Activated CD4-positive, alpha-beta T cell treated with anti-CD3 and anti-CD28 coated beads for 4 hours (primary cell): ENCODE data around the gene FAM76B.
A peak's percentile ranks its signal among the peaks of the same experiment; 100 is the strongest.
"Not testable (repeated sequence)": the region's sequence is repeated elsewhere in the genome, so short reads cannot be mapped to it uniquely, and the experiment has no call there.

ENCODE experiments used
- DNase-seq, 2 donors: peaks; one replicate each; pipeline ENCODE4 v3.0.0-alpha.2; 2020

Gene FAM76B

DNA sequence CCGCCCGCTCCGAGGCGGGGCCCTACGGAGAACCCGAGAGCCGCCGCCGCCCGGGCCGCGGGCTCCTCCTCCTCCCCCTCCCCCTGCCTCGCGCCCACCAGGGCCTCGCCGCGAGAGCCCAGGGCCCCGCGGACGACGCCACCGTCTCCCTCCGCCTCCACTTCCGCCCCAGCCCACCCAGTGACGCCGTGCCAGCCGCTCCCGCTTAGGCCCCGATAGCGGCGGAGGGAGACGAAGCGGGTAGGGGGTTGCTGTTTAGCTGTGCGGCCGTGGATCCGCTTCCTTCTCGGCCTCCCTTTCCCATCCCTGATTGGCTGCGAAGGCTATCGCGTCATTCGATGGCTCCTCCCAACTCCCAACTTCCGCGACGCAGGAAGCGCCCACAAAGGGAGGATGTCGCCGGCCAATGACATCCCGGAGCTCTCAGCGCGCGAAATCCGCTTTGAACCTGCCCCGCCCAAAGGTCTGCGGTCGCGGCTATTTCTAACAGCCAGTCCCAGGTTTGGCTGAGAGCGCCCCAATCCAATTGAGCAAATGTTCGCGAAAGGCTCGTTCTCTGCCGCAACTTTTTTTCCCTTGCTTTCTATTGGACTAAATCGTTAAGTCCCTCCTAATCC lies at the start of gene FAM76B:
Gene FAM76B, minus strand, starts transcription at position 277 of the 617 bp plus-strand sequence. CDS start 304 bp downstream, outside the sequence.
- peak; percentile 94 to 97 for DNase-seq

DNA sequence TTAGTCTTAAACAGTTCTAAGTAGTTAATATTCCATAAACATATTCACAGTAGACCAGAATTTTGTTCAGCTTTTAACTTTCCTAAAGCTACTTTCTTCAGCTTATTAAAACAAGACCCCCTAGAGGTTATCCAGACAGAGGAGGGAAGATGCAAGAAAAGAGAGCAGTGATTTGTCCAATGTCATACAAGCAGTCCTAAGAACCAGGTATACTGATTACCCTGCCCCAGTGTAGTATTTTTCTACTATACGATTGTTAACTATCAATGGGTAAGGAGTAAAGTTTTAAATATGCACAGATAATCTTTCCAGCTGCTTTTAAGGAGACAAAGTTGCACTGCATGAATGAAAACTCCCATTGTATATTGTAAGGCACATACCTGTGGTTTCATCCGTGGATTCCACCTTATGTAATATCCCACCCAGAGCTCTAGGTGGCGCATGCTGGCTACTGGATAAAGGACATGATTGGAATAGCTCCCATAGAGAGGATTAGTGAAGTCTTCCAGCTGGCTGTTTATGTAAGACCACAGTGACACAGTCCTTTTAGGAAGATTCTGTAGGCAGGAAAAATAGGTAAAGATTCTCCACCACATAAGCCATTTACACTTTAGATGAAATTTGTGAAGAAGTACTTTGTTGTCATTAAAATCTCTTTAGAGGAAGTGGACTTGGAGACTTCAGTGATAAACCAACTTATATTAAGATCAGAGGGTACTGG lies 46.3 kb upstream of the FAM76B start:
- peak; percentile 51 to 66 for DNase-seq

DNA sequence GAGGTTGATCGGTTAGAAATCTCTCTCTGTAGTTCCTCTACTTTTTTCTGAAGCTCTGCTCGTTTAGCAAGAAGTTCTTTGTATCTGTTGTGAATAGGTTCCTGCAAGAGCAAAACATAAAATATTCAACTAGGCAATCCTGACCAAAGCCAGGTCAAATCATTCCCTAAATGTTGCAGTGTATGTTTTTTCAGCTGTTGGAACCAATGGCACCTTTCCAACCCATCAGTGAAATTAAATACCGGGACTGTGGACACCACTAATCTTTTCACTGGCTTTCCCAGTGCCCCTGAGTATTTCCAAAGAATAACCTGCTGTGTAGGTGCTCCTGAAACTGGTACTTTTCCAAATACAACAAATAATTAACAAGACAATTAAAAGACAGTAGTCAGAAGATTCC lies 45.8 kb upstream of the FAM76B start:
- DNase-seq = no peak

DNA sequence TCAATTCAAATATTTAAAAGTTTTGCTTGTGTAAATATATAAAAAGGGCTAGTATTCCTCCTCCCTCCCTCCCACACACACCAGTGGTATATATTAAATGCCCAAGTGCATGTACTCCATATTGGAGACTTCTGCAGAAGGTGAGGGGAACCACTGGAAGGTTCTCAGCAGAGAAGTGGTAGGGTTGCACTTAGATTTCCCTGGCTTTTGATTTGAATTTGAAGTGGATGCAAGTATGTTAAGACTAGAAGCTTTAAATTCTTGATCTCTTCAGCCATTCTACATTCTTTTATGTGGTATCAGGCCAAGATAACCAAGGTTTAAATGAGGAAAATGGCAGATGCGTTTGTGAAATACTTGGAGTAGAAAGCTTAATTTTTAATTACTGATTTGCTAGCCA lies 43.8 kb upstream of the FAM76B start:
- DNase-seq = no peak

DNA sequence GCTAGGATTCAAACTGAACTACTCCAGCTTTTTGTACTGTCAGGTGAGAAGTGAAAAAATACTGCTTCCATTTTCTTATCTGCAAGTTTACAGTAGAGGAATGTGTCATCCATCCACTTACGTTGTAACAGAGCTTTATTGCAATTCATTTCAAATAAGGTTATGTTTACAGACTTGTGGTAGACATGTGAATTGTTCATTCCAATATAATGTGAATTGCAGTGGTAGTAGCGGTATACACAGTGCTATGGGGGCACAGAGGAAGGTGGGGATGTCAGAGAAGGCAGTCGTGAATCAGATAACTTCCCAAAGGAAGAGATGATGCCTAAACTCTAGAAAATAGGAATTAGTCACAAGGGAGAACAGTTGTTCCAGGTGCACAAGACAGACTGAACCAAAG lies 43.2 kb upstream of the FAM76B start:
- no peak for DNase-seq

DNA sequence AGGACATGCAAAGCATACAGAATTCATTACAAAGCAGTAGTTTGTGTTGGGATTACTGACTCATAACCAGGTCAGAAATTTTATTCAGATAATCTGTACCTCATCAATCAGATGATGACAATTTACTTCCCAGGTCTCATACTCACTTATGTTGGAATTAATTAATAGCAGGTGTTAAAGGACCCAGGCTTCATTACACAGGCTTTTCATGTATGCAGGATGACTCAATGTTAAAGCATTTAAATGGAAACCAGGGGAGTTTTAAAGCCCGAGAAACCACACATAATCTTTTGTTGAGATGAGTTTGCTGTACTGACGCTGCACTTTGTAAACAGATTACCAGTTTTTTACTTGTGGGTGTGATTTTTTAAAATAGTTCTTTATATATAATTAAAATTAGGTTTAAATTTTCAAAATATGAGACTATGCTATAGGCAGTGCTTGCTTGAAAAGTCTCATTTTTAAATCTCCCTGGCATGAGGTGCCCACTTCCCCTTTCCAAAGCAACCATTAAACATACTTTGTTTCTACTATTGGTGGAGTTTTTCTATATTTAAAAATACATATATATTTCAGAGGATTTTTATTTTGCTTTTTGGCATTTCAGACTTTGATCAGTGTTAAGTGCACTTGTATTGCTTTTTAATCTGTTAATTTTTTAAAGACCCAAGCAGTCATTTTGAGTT lies 41.8 kb upstream of the FAM76B start:
- no peak for DNase-seq

DNA sequence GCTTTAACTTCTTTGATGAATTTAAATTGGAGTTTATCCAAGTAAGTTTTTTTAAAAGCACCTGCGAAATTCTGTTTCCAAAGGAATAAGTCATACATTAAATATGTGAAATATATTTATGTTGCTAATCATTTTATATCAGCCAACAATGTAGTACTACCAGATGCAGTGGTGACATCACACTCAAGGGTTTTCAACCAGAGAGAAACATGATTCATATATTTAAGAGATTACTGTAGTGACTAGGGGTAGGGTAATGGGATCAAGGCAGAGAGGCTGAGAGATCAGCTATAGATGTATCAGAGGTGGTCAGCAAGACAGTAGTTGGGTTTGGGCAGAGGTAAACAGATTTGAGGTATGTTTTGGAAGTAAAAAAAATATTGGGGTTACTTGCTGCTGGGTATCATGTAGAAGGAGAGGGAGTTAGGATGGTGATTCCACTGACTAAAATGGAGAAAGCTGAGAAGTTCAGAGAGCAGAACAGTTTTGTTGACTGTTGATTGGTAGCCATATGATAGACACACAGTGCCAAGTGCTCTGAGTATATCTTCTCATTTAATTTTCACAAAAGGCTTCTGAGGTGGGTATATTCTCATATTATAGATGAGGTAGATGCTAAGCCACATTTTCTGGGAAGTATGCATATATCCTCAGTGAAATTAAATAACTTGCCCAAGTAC lies 40.1 kb upstream of the FAM76B start:
- no peak for DNase-seq

DNA sequence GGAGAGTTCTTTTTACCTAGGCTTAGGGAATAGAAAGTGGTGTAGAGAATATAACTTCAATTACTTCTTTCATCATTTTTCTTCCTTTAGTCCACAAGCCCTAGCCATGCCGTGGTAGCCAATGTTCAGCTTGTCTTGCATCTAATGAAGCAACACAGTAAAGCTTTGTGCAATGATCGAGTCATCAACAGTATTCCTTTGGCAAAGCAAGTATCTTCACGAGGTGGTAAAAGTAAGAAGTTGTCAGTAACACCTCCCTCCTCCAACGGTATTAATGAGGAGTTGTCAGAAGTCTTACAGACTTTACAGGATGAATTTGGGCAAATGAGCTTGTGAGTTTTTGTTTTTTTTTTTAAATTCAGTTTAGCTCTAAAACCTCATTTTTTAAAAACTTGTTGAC lies 38.1 kb upstream of the FAM76B start:
- no peak for DNase-seq

DNA sequence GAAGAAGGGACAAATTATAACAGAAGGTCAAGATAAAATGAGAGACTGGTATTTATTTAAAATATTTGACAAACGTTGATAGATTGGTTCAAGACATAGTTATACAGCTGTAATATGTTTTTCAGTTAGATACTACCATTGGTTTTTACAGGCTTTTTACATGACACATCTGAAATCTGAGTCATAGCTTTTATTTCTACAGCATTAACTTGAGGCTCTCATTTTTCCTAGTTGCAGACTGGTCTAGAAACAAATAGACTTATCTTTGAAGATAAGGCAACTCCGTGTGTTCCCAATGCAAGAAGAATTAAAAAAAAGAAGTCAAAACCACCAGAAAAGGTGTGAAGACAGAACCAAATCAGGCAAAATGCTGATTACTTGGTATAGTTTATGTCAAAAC lies 32.1 kb upstream of the FAM76B start:
- no peak for DNase-seq

DNA sequence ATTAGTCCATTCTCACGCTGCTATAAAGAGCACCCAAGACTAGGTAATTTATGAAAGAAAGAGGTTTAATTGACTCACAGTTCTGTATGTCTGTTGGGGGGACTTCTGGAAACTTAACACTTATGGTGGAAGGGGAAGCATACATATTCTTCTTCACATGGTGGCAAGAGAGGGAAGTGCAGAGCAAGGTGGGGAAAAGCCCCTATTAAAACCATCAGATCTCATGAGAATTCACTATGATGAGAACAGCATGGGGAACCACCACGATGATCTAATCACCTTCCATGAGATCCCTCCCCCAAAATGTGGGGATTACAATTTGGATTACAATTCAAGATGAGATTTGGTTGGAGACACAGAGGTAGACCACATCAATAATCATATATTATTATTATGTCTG lies 26.5 kb upstream of the FAM76B start:
- no peak for DNase-seq

DNA sequence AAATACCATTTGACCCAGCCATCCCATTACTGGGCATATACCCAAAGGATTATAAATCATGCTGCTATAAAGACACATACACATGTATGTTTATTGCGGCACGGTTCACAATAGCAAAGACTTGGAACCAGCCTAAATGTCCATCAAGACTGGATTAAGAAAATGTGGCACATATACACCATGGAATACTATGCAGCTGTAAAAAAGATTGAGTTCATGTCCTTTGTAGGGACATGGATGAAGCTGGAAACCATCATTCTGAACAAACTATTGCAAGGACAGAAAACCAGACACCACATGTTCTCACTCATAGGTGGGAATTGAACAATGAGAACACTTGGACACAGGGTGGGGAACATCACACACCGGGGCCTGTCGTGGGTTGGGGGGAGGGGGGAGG lies 21.5 kb upstream of the FAM76B start:
- DNase-seq = not testable (repeated sequence)

DNA sequence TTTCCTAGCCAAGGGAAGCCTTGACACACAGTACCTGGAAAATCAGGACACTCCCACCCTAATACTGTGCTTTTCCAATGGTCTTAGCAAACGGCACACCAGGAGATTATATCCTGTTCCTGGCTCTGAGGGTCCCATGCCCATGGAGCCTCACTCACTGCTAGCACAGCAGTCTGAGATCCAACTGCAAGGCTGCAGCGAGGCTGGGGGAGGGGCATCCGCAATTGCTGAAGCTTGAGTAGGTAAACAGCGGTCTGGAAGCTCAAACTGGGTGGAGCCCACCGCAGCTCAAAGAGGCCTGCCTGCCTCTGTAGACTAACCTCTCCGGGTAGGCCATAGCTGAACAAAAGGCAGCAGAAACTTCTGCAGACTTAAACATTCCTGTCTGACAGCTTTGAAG lies 16.9 kb upstream of the FAM76B start:
- DNase-seq = not testable (repeated sequence)

DNA sequence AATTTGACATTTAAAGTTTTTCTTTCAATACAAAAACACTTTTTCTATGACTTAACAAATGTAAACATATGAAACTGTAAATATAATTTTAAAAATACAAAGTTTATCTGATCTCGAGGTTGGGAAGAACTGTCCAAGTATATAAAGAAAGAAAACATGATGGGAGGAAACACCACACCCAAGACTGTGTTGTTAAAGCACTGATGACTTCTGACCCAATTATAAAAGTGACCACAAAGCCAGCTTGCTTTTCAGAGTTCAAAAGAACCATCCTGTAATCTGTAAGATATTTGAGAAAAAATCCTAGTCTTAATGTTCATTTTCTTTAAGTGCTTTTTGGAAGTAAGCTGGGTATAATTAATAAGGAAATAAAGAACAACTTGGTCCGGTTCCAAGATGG lies 16.3 kb upstream of the FAM76B start:
- DNase-seq = no peak

DNA sequence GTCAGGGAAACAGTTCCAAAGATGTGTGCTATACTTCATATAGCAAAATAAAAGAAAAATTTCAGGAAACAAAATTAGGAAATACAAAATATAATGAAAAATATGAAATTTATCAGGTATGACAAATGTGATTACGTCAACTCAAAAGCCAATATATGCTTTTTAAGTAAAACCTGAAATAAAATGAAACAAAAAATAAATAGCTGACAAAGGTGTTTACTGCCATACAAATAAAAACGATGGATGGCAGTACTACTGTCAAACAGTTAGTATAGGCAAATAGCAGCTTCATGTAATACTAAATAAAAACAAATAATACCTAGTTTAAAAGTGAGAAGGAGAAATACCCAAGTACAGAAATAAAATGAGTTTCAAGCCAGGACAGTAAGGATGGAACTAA lies 14.4 kb upstream of the FAM76B start:
- no peak for DNase-seq

DNA sequence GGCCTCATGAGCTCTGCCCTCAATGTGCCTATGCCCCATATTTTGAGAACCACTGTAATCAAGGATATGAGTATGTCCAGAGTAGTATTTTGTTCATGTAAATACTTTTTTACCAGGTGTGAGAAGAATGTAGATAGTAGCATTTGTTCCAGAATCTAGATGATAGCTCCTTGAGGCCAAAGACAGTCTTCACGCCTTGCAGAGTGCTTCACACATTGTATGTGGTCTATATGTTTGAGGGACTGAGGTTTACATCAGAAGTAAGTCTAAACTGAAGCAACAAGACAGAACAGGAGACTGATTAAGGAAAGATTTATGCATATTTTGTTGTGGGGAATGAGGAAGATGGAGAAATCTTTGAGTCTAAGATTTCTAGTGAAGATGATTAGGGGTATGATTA lies 13.2 kb upstream of the FAM76B start:
- DNase-seq = no peak

DNA sequence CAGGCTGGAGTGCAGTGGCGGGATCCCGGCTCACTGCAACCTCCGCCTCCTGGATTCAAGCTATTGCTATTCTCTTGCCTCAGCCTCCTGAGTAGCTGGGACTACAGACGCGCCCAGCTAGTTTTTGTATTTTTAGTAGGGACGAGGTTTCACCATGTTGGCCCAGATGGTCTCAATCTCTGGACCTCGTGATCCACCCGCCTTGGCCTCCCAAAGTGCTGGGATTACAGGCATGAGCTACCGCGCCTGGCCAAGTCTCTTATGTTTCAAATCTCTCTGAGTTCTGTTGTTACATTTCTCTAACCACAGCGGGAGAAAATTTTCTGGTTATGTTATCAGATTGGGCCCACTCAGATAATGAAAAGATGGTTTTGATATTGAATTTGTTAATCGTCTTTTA lies 10.9 kb upstream of the FAM76B start:
- DNase-seq = no peak

DNA sequence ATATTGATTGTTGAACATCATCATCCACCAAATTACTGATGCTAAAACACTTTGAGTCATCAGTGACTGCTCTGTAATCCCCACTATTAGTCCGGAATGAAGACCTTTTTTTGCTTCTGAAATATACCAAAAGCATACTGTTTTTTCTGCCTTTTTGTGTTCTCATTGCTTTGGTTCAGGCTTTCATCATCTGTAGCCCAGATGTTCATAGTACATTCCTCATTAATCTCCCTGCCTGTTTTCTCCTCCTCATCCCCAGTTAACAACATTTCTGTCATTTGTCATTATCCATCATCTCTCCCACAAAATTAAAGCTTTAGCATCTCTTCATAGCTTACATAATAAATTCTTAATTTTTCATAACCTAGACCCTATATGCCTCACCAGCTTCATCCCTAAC lies 10.0 kb upstream of the FAM76B start:
- no peak for DNase-seq

DNA sequence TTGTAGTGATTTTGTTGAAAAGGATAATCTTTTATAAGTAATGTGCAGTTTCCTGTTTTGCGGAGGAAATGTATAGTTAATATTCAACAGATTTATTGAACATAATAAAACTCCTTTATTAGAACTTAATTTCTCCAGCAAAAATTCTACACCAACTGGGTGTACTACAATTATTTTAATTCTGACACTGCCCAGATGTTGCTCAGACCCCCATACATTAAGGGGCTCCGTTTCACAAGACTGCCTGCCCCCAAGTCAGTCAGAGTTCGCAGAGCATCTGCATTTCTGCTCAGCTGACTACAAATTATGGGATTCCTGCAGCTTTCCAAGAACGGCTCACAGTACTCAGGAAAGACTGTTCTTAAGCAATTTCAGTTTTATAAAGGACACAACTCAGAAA lies 6.9 kb upstream of the FAM76B start:
- no peak for DNase-seq

DNA sequence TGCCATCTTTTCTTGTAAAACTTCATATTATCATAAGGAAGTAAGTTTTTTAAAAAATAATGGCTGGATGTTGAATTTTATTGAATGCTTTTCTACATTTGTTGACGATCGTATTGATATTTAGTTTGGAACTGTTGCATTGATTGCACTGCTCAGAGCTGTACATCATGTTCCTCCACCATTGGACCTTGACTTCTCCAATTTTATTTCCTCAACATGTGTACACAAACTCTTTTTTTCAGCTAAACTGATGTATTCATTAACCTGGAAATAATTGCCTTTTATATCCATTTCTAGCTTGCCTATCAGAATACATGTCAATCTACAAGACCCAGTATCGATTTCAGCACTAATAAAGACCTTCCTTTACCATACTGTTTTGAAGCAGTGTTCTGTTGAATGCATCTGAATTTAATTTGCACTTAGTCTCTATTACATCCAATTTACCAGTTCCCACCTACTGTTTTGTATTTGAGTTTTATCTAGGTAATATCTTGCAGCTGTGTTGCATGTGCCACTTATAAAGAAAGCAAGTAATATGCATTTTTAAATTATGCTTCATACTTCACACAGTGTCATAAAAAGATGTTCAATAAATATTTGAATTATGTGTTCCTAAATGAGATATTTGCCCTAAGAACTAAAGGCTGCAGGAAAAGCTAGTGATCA lies 6.2 kb upstream of the FAM76B start:
- DNase-seq = no peak

DNA sequence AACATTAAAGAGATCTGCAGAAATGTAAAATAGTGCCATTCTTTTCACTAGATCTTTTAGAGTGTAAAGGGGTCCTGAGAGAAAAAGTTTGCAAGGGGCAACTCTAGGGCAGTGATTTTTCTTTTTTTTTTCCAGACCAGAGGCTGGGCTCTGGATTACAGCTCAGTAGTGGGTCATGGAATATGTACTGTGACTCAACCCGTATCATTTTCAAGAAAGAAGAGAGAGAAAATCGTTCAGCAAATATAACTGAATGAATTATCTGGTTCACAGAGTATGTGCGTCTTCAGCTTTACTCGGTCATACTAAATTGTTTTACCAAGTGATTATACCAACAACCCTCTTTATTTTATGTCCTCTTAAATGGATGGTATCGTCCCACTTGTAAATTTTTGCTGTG lies 4.5 kb upstream of the FAM76B start:
- no peak for DNase-seq

DNA sequence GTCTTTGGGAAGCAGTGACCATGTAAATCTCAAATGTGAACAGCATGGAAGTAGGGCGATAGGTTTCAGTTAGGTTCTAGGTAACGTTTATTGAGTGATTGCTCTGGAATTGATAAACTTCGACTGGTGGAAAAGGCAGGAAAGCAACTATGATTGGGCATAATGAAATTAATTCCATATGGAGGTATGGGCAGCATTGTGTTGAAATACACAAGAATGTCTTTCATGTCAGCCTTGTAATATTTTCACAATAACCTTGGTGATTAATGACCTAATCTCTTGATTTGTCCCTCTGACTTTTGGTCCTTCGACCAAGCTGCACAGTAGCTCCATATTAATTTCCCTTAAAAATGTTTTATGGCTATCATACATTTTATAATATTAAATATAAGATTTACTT lies 3.5 kb upstream of the FAM76B start:
- DNase-seq = no peak

DNA sequence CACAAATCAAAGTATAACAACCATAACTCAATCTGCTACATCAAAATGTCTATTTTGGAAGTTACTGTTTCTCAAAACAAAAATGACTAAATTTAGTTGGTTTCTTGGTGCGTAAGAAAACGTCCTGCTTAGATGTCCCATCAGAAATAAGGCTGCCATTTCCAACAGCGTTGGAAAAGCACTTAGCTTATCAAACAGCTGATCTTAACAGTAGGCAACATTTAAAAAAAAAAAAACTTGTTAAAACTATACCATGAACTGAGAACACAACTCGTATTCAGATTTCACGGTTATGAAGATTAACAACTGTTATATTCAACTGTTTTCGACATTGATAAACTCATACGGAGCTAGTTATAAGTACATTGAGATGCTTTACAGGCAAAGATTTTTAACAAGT lies 3.1 kb upstream of the FAM76B start:
- DNase-seq = no peak

DNA sequence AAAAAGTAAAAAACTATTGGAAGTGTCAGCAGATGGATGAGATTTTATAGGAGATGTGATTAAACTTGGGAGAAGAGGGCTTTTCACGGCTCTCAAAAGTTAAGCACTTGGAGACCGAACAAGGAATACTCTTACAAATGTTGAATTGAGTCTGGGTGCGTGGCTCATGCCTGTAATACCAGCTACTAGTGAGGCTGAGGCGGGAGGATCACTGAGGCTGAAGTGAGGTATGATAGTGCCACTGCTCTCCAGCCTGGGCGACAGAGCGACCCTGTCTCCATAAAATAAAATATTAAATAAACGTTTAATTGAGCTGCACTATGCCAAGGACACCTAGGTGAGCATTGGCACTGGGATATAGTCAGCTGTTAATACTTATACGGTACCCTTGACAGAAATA lies 2.6 kb upstream of the FAM76B start:
- no peak for DNase-seq
